HTERT RPE-1 (cell line): Measurements from ENCODE around the gene NTRK3.

Experiments used
- in situ Hi-C: fragments of 300-500 bp; cut with MboI; formaldehyde crosslinking; loops from 4 replicates; pipeline ENCODE4 v1.14.3; 2020; ENCODE audit warnings: low sequenced_read_pairs

Gene NTRK3

DNA sequence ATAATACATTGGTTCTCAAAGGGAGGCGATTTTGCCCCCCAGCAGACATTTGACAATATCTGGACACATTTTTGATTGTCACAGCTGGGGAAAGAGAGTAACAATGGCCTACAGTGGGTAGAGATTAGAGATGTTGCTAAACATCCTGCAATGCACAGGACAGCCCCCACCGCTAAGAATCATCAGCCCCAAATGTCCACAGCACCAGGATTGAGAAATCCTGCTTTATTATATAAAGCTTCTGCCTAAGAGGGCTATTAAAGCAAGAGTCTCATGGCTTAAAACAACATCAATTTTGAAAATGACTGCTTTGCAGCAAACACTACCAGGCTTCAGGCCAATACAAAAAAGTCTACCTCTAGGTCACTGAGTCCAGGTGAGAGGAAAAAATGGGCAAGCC, 68.2 kb downstream of the NTRK3 start:
- in situ Hi-C loops, result no loop called here

GRCh38 chr15:88187195-88187594, 69.3 kb downstream of the NTRK3 start:
- in situ Hi-C loops, result no loop called here

DNA sequence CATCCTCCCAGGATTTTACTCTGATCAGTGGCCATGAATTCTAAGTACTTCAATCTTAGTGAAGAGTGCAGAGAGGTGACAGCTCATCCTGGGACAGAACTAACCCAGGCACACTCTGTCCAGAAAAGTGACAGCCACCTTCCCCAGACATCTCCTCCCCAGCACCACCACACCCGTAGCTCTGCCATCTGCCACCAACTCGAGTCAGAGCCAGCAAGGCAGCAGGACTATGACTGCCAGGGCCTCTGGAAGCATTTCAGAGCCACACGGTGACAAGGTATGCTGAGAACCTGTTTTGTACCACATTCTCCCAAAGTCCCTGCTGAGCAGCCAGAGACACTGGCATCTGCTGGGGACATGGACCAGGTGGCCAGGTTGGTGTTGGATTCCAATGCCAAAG, 71.0 kb downstream of the NTRK3 start:
- in situ Hi-C loops, result no loop called here

GRCh38 chr15:88181613-88182012, 74.9 kb downstream of the NTRK3 start:
- in situ Hi-C loops, result no loop called here

DNA sequence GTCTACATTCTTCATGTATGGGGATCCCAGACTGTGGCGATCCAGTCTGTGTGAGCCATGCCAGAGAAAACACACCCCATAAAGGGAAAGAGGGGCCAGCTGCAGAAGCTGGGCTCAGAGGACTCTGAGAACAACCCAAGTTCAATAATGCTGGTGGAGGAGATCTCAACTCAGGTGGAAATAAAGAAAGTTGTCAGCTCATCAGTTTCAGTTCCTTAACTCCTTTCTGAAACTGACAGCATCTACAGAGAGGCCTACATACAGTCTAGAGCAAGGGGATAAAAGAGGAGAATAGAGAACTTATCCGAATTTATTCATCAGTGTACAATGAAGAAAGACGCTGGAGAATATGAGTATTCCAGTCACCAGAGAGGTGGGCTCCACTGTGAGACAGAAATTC, 77.0 kb downstream of the NTRK3 start:
- in situ Hi-C loops, result no loop called here

DNA sequence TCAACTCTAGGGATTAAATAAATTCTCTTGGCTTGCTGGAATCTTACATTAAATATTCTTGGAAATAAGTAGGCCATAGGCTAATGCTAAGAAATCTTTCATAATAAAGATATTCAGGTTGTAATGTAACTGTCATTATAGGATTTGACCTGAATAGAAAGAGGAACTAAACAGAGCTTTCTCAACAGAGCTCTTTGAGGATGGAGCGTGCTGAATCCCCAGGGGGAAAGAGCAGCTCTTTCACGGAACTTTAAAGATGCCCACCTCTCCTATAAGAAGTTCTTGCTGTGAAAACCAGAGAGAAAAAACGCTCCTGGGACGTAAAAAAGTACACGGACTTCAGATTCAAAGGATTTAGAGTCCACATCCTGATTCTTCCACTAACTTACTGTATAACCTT, 77.9 kb downstream of the NTRK3 start:
- in situ Hi-C loops, result no loop called here

- in situ Hi-C loops, result no loop called here
Observed at GRCh38 chr15:88177451-88177850, 79.1 kb downstream of the NTRK3 start.

DNA sequence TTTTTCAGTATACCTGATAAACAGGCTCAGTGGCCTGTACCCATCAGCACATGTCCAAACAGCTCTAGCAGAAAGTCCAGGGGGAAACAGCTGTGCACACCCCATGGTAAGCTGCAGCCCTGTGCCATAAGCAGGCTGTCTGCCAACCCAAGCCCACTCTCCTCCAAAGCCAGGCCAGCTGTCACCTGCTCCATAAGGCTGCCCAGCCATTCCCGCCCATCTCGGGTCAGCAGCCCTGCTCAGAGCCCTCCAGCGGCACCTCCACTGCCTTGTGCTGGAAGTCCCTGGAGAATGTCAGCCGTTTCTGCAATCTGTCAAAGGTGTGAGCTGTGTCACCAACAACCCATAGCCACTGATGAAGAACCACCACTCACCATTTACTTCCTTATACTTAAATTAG, 82.0 kb downstream of the NTRK3 start:
- in situ Hi-C loops, result no loop called here

DNA sequence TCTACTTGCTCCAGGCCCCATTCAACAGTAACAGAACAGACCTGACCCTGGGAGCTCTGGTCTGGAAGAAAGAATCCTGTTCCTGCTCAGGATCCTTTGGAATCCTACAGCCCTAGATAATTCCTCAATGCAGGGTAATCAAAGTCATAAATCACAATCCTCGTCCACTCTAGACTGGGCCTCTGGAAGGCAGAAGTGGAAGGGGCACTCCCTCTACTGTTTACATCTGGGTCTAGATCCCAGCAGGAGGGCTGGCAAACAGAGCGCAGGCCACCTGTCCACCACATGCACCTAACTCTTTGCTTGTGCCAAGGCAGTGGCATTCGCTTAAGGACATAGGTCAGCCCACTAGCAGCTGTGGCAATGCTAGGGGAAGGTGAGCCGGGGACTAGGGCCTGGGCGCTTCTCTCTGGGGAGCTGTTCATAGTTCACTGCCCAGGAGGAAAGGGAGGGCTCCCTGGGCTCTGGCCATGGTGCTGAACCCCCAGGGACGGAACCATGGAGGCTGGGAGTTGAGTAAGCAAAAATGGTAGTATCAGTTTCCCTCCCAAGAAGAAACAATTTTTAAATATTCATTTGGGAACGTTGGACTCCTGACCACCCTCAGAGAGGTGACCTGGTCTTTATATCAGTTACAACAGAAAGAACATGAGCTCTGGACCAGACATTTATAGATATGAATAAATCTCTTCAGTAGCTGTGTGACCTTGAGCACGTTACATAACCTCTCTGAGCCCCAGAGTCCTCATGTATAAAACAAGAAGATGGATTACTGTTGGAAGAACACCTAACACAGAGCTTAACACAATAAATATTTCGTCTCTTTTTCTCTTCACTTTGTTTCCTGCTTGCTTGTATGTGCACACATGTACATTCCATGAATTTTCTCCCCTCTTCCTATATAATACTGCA, 90.2 kb downstream of the NTRK3 start:
- in situ Hi-C loops, result no loop called here

DNA sequence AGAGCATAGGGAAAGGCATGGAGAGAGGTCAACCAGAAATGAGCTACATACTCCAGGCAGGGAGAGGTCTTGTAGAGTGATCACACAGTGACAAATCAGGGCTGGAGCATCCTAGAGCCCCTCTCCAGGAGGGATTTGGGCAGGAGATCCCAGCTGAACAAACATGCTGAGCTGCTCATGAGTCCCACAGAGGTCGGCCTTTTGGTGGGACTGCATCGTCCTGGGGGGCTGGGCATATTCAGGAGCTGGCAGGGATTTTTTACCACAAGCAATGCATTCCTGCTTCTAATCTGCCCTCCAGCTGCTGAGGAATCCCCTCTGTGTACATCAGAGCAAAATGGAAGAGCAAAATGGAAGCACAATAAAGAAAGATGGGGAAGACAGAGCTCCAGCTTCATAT, 94.9 kb downstream of the NTRK3 start:
- in situ Hi-C loops, result no loop called here

- in situ Hi-C loops, result no loop called here
Observed at GRCh38 chr15:88155310-88155709, 101.2 kb downstream of the NTRK3 start.

DNA sequence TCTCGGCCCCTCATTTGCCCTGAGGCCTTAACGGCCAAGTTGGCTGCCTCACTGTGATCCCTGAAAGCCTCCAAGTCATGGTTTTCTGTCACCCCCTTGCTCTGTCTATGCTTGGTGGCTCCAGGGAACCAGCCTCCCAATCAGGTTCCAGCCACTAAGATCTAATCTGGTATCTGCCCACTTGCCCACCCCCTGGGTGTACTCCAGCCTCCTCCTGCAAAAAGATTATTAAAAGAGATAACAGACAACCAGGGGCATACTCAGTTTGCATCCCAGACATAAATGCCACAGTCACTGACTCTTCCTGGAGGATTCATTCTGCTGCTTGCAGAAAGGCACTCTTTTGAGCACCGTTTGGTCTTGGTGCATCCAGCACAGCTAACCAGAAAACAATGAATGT, 103.9 kb downstream of the NTRK3 start:
- in situ Hi-C loops, result no loop called here

GRCh38 chr15:88147760-88148159, 108.8 kb downstream of the NTRK3 start:
- in situ Hi-C loops, result no loop called here

GRCh38 chr15:88144921-88145653, 111.5 kb downstream of the NTRK3 start:
- in situ Hi-C loops, result no loop called here

DNA sequence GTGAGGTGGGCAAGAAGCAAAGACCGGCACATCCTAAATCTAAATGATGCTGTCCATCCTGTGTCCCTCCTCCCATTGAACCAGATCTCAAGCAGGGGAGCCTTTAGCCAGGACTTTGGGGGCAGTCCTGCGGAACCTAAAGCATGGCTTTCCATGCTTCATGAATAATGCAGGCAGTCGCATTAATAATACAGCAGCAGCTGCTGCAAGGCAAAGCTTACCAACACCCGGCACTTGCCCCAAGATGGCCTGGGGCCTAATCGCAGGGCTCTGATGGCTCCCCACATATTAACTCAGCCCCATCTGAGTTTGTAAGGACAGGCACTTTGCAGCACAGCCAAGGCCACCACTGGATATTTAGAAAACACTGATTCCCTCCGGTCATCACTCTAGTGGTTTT, 114.4 kb downstream of the NTRK3 start:
- in situ Hi-C loops, result no loop called here

GRCh38 chr15:88141269-88141889, 115.2 kb downstream of the NTRK3 start:
- in situ Hi-C loops, result no loop called here

- in situ Hi-C loops, result no loop called here
Observed at GRCh38 chr15:88140398-88140797, 116.1 kb downstream of the NTRK3 start.

DNA sequence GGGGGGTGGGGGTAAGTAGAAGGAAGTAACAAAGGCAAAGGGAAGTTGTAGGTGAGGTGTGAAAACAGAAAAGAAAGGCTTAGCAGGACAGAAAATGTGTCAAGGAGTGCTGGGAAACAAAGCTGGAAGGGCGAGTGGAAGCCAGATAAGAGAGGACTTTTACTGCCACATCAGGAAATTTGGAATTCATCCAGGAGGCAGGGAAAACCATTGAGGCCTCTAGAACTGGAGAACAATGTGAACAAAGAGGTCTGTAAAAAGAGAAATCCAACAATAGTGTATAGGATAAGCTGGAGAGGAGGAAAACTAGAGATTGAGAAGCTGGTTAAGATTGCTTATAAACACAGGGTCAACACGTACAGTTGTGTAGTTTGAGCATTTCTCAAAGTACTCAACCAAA, 116.6 kb downstream of the NTRK3 start:
- in situ Hi-C loops, result no loop called here

DNA sequence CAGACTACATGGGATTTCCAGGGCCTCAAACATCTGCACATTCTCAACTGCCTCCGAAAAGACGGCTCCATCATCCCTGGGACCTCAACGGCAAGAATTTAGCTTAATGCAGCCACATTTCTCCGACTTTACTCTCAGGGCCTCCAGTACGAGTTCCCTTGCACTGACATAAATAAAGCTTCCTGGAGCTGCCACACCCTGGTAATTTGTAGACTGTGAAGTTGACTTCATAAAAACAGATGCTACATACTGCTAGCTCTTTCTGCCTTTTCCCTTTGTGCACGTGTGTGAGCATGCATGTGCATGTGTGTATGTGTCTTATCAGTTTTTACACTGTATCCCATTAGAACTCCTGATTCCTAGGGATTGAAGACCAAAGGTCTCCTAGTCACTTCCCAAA, 122.7 kb downstream of the NTRK3 start:
- in situ Hi-C loops, result no loop called here

DNA sequence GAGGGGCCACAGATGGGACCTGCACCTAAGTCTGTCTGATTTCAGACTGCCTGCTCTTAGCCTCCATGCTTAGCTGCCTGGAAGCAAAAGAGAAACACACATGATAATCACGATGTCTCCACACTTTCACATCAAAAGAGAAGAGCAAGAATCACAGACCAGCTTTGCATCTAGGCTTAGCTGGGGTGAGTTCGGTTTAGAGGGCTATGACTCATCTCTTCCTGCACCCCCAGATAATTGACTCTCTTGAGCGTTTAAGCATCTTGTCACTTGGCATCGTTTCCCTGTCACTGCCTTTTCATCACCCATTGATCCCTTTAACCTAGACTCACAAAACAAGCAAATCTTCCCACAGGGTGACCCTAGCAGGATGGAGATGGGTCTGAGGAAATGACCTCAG, 124.0 kb downstream of the NTRK3 start:
- in situ Hi-C loops, result no loop called here

- in situ Hi-C loops, result no loop called here
Observed at GRCh38 chr15:88131937-88132336, 124.6 kb downstream of the NTRK3 start.

- in situ Hi-C loops, result no loop called here
Observed at GRCh38 chr15:88127432-88127790, 129.1 kb downstream of the NTRK3 start.
